B cell (primary cell): ENCODE measurements around the gene AQP9. TPM values are rescaled to one million over a fixed set of nuclear protein-coding genes. Genes with fewer than 3 reads are reported as not detected.
"Not testable (repeated sequence)": the region's sequence is repeated elsewhere in the genome, so short reads cannot be mapped to it uniquely, and the experiment has no call there.

Source experiments
- ATAC-seq: fragments of 200-7000 bp; cut with Tn5 transposase; one replicate; pipeline ENCODE4 v1.10.0; 2021; ENCODE audit warnings: low read depth, mild to moderate bottlenecking, moderate number of reproducible peaks, moderate library complexity
- CTCF ChIA-PET: fragments of 350-600 bp; sonication (Branson Sonifier 250); formaldehyde crosslinking; loops from one replicate; lab custom pipeline; 2021; ENCODE audit warnings: antibody characterized with exemption, inconsistent platforms; lab: Charles Lee
- POLR2A ChIA-PET: fragments of 350-600 bp; sonication (Branson Sonifier 250); formaldehyde crosslinking; loops from one replicate; lab custom pipeline; 2021; ENCODE audit warnings: antibody characterized with exemption; lab: Charles Lee
- DNase-seq: peaks from one replicate; pipeline ENCODE4 v3.0.0; 2013
- H2AFZ ChIP-seq: 2 replicates; pipeline ENCODE4 v1.6.1; 2012; ENCODE audit warnings: mild to moderate bottlenecking, low read depth, low read length; ENCODE audit not compliant: insufficient read depth, poor library complexity, severe bottlenecking
- H3K27ac ChIP-seq, 2 donors: 1 replicate in 1 of 2; 2 replicates in 1 of 2; pipeline ENCODE4 v1.5.1; 2012 to 2013; ENCODE audit warnings: low read length in 2 of 2, mild to moderate bottlenecking in 2 of 2, moderate library complexity in 1 of 2
- H3K27me3 ChIP-seq, 4 experiments: fragments of 200-600 bp in 1 of 4; sonication (generic) in 1 of 4; replicated peaks in 1 of 4; 1 replicate in 2 of 4; 2 replicates in 2 of 4; pipeline versions ENCODE4 v1.6.1 to v1.7.0; 2013 to 2016; ENCODE audit warnings: low read length in 3 of 4, mild to moderate bottlenecking in 2 of 4, mixed read lengths in 1 of 4, moderate library complexity in 1 of 4; ENCODE audit not compliant: insufficient read depth in 4 of 4, control insufficient read depth in 3 of 4; ENCODE audit errors: control extremely low read depth in 1 of 4
- H3K36me3 ChIP-seq, 2 experiments: replicated peaks in 1 of 2; 1 replicate in 1 of 2; 2 replicates in 1 of 2; pipeline versions ENCODE4 v1.6.1 to v1.7.1; 2013; ENCODE audit warnings: low read length in 1 of 2; ENCODE audit not compliant: insufficient read depth in 2 of 2, control insufficient read depth in 1 of 2; ENCODE audit errors: control extremely low read depth in 1 of 2, extremely low read depth in 1 of 2
- H3K4me1 ChIP-seq, 2 donors: fragments of 200-600 bp in 1 of 2; sonication (generic) in 1 of 2; 1 replicate in 1 of 2; 2 replicates in 1 of 2; pipeline versions ENCODE4 v1.5.1 to v1.6.1; 2013 to 2017; ENCODE audit warnings: low read length in 2 of 2; ENCODE audit not compliant: control insufficient read depth in 2 of 2, insufficient read depth in 2 of 2
- H3K4me2 ChIP-seq: replicated peaks from 2 replicates; pipeline ENCODE3; 2012; ENCODE audit warnings: mild to moderate bottlenecking, low read depth, low read length; ENCODE audit not compliant: poor library complexity, severe bottlenecking
- H3K4me3 ChIP-seq, 5 experiments: fragments of 200-600 bp in 1 of 5; sonication (generic) in 1 of 5; 1 replicate in 3 of 5; 2 replicates in 2 of 5; pipeline versions ENCODE4 v1.5.1 to v1.7.0; 2011 to 2016; ENCODE audit warnings: low read length in 4 of 5, mild to moderate bottlenecking in 4 of 5, low read depth in 2 of 5, control low read depth in 1 of 5, moderate library complexity in 1 of 5; ENCODE audit not compliant: insufficient read depth in 1 of 5; ENCODE audit errors: control extremely low read depth in 1 of 5, extremely low read depth in 1 of 5
- H3K79me2 ChIP-seq: fragments of 200-600 bp; sonication (generic); one replicate; pipeline ENCODE4 v1.6.0; 2016; ENCODE audit warnings: low read length; ENCODE audit not compliant: control insufficient read depth, insufficient read depth
- H3K9ac ChIP-seq: fragments of 200-600 bp; sonication (generic); 2 replicates; pipeline ENCODE4 v1.6.1; 2017; ENCODE audit warnings: mild to moderate bottlenecking, low read length, moderate library complexity
- H3K9me3 ChIP-seq, 3 donors: one replicate each; pipeline versions ENCODE4 v1.6.1 to v1.7.1; 2013; ENCODE audit warnings: low read length in 2 of 3; ENCODE audit not compliant: control insufficient read depth in 2 of 3, insufficient read depth in 1 of 3; ENCODE audit errors: control extremely low read depth in 1 of 3
- H4K20me1 ChIP-seq: 2 replicates; pipeline ENCODE4 v1.6.0; 2012; ENCODE audit warnings: mild to moderate bottlenecking, low read length; ENCODE audit not compliant: insufficient read depth, control insufficient read depth, poor library complexity, severe bottlenecking
- H3K27ac Mint-ChIP-seq: one replicate; pipeline ENCODE4 v1.8.0; 2021; ENCODE audit warnings: mixed read lengths
- H3K27me3 Mint-ChIP-seq: one replicate; pipeline ENCODE4 v1.8.0; 2021; ENCODE audit warnings: mixed read lengths
- H3K4me1 Mint-ChIP-seq: one replicate; pipeline ENCODE4 v1.8.0; 2021; ENCODE audit warnings: mixed read lengths
- H3K4me3 Mint-ChIP-seq: one replicate; pipeline ENCODE4 v1.8.0; 2021; ENCODE audit warnings: mixed read lengths
- H3K9me3 Mint-ChIP-seq: one replicate; pipeline ENCODE4 v1.8.0; 2022; ENCODE audit warnings: mixed read lengths; ENCODE audit not compliant: insufficient read depth
- EZH2 ChIP-seq: IDR thresholded peaks from 2 replicates; pipeline ENCODE4 v1.6.1; 2012; ENCODE audit warnings: borderline replicate concordance, low read depth, mild to moderate bottlenecking, moderate library complexity, low read length; ENCODE audit not compliant: insufficient read depth, poor library complexity, severe bottlenecking
- WGBS: methylation state at CpG from one replicate; pipeline ENCODE4 v1.1.5; 2013; ENCODE audit warnings: missing lambda C conversion rate; ENCODE audit not compliant: insufficient coverage; 5-methylcytosine and 5-hydroxymethylcytosine counted together
- intact Hi-C: fragments of 100-400 bp; cut with micrococcal nuclease; formaldehyde crosslinking; loops from one replicate; pipeline ENCODE4 v1.10.0; 2022
- polyA plus RNA-seq: library from polyadenylated mRNA; depleted of rRNA; stranded (reverse); fragments of >200 nt; gene quantifications from 2 replicates; pipeline ENCODE4 v1.2.3, GENCODE V29; 2012
- total RNA-seq, 2 donors: library from RNA; stranded (reverse); fragments of 120-200 nt in 1 of 2; gene quantifications; 1 replicate in 1 of 2; 2 replicates in 1 of 2; pipeline versions ENCODE4 v1.2.3 to v1.2.4, GENCODE V29; 2013 to 2022
- TF ChIP-seq, protein P1 (sequence below): fragments of 200-600 bp; IDR thresholded peaks from one replicate; pipeline ENCODE4 v1.8.0; 2022; ENCODE audit warnings: antibody characterized with exemption, mild to moderate bottlenecking

The AQP9 gene
- total and polyA plus RNA-seq, 2 donors (not counting 1 experiment from before 2014, with no cell fraction given): 0.10 TPM; not detected in 1

- Histone ChIP-seq H3K4me2 (no peak overlapping the region), H3K4me1 (no peaks in the 10 kb centered on the region), H3K4me3 (no peak overlapping the region), H2AFZ (no peak overlapping the region), H4K20me1 (no peaks in the 10 kb centered on the region), H3K9me3 (no peaks in the 10 kb centered on the region), H3K27me3 (no peaks in the 10 kb centered on the region), H3K79me2 (no peaks in the 10 kb centered on the region), H3K27ac (no peak overlapping the region), H3K36me3 (no peaks in the 10 kb centered on the region), H3K9ac (no peak overlapping the region)
- intact Hi-C loops: no loop called here
- ATAC-seq: no peak
- no peaks in the 10 kb centered on the region for H3K4me1 Mint-ChIP-seq
- WGBS: 0% methylated on average over 1 of the region's 4 CpGs
- no peak overlapping the region for H3K27ac Mint-ChIP-seq
- POLR2A ChIA-PET: no interaction called here
- H3K27me3 Mint-ChIP-seq: peaks cover 6% of the 10 kb centered on the region
- CTCF ChIA-PET: no interaction called here
- no peak overlapping the region for H3K4me3 Mint-ChIP-seq
- TF ChIP-seq EZH2: no peak
- TF ChIP-seq, protein P1, sequence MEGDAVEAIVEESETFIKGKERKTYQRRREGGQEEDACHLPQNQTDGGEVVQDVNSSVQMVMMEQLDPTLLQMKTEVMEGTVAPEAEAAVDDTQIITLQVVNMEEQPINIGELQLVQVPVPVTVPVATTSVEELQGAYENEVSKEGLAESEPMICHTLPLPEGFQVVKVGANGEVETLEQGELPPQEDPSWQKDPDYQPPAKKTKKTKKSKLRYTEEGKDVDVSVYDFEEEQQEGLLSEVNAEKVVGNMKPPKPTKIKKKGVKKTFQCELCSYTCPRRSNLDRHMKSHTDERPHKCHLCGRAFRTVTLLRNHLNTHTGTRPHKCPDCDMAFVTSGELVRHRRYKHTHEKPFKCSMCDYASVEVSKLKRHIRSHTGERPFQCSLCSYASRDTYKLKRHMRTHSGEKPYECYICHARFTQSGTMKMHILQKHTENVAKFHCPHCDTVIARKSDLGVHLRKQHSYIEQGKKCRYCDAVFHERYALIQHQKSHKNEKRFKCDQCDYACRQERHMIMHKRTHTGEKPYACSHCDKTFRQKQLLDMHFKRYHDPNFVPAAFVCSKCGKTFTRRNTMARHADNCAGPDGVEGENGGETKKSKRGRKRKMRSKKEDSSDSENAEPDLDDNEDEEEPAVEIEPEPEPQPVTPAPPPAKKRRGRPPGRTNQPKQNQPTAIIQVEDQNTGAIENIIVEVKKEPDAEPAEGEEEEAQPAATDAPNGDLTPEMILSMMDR: no peak
- no peak for DNase-seq
- H3K9me3 Mint-ChIP-seq: no peaks in the 10 kb centered on the region
These were observed 65.4 kb downstream of the AQP9 start for GRCh38 chr15:58203537-58203936.

DNA sequence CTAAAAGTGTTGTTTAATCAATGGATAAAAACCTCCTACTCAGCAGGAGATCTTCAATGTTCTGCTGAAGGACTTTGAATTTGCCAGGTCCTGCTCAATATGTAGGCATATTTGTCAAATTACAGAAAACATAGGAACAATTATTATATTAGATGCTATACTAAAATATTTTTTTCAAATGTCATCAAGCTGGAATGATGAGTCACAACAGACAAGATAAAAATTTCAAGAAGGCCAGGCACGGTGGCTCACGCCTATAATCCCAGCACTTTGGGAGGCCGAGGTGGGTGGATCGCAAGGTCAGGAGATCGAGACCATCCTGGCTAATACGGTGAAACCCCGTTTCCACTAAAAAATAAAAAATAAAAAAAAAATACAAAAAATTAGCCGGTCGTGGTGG is 68.0 kb downstream of the AQP9 start:
- Mint-ChIP-seq H3K4me1 (no peaks in the 10 kb centered on the region), H3K27me3 (peaks cover 4% of the 10 kb centered on the region), H3K4me3 (no peak overlapping the region), H3K27ac (no peak overlapping the region), H3K9me3 (no peaks in the 10 kb centered on the region)
- Histone ChIP-seq H3K27me3 (no peaks in the 10 kb centered on the region), H3K36me3 (no peaks in the 10 kb centered on the region), H2AFZ (no peak overlapping the region), H3K4me3 (no peak overlapping the region), H4K20me1 (no peaks in the 10 kb centered on the region), H3K79me2 (no peaks in the 10 kb centered on the region), H3K27ac (no peak overlapping the region), H3K4me2 (no peak overlapping the region), H3K9me3 (no peaks in the 10 kb centered on the region), H3K9ac (no peak overlapping the region), H3K4me1 (no peaks in the 10 kb centered on the region)
- intact Hi-C loops: no loop called here
- ChIA-PET POLR2A (no interaction called here), CTCF (no interaction called here)
- no peak for TF ChIP-seq EZH2
- TF ChIP-seq, protein P1: no peak
- WGBS: 93% methylated on average over 2 of the region's 9 CpGs
- no peak for ATAC-seq
- DNase-seq: no peak

DNA sequence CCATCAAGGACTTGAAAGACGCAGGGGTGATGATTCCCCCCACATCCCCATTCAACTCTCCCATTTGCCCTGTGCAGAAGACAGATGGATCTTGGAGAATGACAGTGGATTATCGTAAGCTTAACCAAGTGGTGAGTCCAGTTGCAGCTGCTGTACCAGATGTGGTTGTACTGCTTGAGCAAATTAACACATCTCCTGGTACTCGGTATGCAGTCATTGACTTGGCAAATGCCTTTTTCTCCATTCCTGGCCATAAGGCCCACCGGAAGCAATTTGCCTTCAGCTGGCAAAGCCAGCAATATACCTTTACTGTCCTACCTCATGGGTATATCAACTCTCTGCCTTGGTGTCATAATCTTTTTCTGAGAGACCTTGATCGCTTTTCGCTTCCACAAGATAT is 70.0 kb downstream of the AQP9 start:
- H3K4me3 ChIP-seq, POLR2A ChIA-PET, H3K27ac Mint-ChIP-seq, H3K4me2 ChIP-seq, H3K36me3 ChIP-seq, H3K9ac ChIP-seq, H3K27me3 ChIP-seq, H3K4me3 Mint-ChIP-seq, H3K4me1 ChIP-seq, H3K79me2 ChIP-seq, H3K4me1 Mint-ChIP-seq, intact Hi-C loops, H3K9me3 ChIP-seq, CTCF ChIA-PET, H3K9me3 Mint-ChIP-seq, ATAC-seq, H3K27ac ChIP-seq, H3K27me3 Mint-ChIP-seq, H4K20me1 ChIP-seq, DNase-seq, H2AFZ ChIP-seq: not testable (repeated sequence)
- 95% methylated on average over 2 of the region's 6 CpGs for WGBS
